Neuron (in vitro differentiated cells): Measurements from ENCODE around the gene MAP1B.

Experiments used
- H2AFZ ChIP-seq: one replicate; pipeline ENCODE4 v1.6.1; 2013; ENCODE audit warnings: low read depth, mild to moderate bottlenecking, inconsistent platforms, low read length, moderate library complexity
- H3K27me3 ChIP-seq: one replicate; pipeline ENCODE4 v1.6.1; 2013; ENCODE audit warnings: low read length; ENCODE audit not compliant: insufficient read depth
- H3K36me3 ChIP-seq: one replicate; pipeline ENCODE4 v1.6.1; 2013; ENCODE audit warnings: low read length; ENCODE audit not compliant: insufficient read depth
- H3K4me1 ChIP-seq: one replicate; pipeline ENCODE4 v1.6.1; 2013; ENCODE audit warnings: low read length; ENCODE audit not compliant: insufficient read depth
- H3K4me3 ChIP-seq: 2 replicates; pipeline ENCODE4 v1.5.1; 2013; ENCODE audit warnings: mild to moderate bottlenecking, low read length, moderate library complexity
- H3K9me3 ChIP-seq: one replicate; pipeline ENCODE4 v1.6.1; 2013; ENCODE audit warnings: low read length

Gene MAP1B

DNA sequence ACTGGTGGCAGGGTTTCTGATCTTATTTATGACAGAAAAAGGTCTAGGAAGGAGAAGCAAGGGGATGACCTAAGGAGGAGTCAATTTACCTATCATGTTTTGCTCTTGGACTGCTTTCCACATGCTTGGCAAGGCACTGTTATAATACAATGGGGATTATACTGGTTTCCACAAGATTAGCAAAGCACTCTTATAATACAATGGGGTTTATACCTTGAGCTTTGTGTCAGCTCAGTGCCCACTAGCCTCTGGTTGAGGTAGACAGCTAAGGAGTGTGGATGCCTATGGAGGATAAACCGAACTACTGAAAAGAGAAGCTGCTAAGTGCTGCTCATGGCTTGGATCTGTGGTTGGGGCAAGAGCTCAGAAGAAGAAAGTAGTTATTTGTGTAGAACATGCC, 144.1 kb downstream of the MAP1B start:
- Histone ChIP-seq H2AFZ (no peak overlapping the region), H3K9me3 (no peaks in the 10 kb centered on the region), H3K36me3 (no peaks in the 10 kb centered on the region), H3K27me3 (no peaks in the 10 kb centered on the region), H3K4me1 (peaks cover 37% of the 10 kb centered on the region), H3K4me3 (no peak overlapping the region)

DNA sequence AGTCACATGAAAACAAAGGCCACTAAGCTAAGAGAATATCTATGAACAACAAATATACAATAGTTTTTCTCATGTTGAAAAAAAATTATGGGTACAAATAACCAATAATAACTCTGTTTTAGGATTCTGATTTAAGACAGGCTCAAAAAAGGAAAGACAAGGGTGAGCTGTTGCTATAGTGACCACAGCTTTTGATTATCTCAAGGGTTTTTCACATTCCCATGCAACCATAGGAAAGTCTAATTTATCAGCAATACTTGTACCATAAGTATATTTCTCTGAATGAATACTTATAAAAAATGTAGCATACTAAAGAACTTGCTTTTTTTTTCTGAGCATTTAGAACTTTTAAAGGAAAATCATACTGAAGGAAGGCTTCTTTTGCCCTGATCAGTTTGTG, 144.7 kb downstream of the MAP1B start:
- Histone ChIP-seq H3K36me3 (no peaks in the 10 kb centered on the region), H3K9me3 (no peaks in the 10 kb centered on the region), H3K4me1 (peaks cover 35% of the 10 kb centered on the region), H3K27me3 (no peaks in the 10 kb centered on the region), H3K4me3 (no peak overlapping the region), H2AFZ (no peak overlapping the region)

DNA sequence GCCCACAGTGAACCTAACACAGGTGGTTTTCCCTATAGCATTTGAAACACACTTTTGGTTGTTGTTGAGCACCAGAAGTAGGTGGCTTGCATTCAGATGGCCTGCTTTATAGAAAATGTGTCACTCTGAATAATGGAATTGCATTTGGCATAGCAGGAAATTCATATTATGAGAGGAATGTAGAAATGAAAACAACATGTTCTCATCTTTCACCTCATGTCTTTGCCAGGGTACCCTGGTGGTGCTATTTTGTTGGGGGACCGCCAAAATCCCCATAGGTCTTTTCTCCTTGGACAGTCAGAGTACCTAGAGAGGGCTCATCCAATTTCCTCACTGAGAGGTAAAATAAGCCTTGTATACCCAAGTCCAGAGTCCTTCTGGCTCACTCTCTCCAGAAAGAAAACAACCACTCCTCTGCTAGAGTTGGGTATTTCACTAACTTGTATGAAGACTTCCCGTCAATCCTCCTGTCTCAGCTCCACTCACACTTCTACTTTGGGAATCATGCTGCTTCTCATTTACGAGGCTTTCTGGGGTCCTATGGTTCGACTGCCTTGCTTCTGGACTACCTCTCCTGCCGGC, 145.4 kb downstream of the MAP1B start:
- no peaks in the 10 kb centered on the region for H3K36me3 ChIP-seq
- H2AFZ ChIP-seq, result no peak overlapping the region
- no peak overlapping the region for H3K4me3 ChIP-seq
- no peaks in the 10 kb centered on the region for H3K27me3 ChIP-seq
- H3K9me3 ChIP-seq, result no peaks in the 10 kb centered on the region
- peaks cover 28% of the 10 kb centered on the region for H3K4me1 ChIP-seq

DNA sequence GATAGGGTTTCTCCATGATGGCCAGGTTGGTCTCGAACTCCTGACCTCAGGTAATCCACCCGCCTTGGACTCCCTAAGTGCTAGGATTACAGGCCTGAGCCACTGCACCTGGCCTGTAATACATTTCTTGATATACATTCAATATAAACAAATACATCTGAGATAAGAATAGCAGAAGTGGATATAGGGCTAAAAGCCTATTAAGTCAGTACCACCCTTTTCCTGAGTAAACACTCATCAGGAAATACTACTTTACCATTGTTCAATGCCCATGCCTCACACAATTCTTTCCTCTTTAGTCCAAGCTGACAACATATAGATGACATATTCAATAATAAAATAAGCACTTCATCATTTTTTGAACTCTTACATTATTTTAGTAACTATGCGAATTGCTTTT, 148.0 kb downstream of the MAP1B start:
- Histone ChIP-seq H3K4me1 (peaks cover 12% of the 10 kb centered on the region), H3K36me3 (no peaks in the 10 kb centered on the region), H3K27me3 (no peaks in the 10 kb centered on the region), H3K4me3 (no peak overlapping the region), H2AFZ (no peak overlapping the region), H3K9me3 (no peaks in the 10 kb centered on the region)

DNA sequence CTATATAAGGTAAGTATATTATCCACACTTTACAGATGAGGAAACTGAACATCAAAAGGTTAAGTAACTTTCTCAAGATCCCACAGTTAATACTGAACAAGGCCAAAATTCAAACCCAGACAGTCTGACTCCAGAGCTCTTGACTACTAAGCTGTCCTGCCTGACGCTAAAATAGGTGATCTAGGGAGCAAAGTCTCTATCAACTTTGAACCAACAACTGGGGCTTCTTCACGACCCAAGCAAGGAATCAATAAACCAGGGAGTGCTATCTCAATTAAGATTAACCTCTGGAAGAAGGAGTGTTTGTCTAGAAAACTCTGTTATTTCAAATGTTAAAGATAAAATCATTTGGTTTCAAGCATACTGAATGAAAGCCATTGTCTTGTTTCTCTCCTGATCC, 148.4 kb downstream of the MAP1B start:
- Histone ChIP-seq H3K9me3 (no peaks in the 10 kb centered on the region), H2AFZ (no peak overlapping the region), H3K36me3 (no peaks in the 10 kb centered on the region), H3K4me3 (no peak overlapping the region), H3K4me1 (peaks cover 12% of the 10 kb centered on the region), H3K27me3 (no peaks in the 10 kb centered on the region)

DNA sequence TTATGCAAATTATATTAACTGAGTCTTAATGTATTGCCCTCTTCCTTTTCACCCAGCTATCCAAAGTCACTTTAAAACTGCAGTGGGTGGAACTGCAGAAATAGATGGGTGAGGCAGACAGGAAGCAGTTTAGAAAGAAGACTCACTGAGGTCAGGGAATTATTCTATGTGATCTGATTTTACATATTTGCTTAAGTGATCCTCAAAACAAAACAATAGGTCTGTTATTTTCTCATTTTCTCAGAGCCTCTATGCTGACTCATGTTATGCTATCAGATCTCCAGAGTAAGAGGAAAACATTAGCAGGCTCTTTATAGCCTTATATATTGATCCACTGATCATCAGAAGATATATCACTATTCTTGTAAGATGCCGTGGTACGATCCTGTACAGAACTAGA, 149.3 kb downstream of the MAP1B start:
- no peaks in the 10 kb centered on the region for H3K9me3 ChIP-seq
- H3K4me1 ChIP-seq, result peaks cover 10% of the 10 kb centered on the region
- H3K36me3 ChIP-seq, result no peaks in the 10 kb centered on the region
- H3K27me3 ChIP-seq, result no peaks in the 10 kb centered on the region
- H2AFZ ChIP-seq, result no peak overlapping the region
- no peak overlapping the region for H3K4me3 ChIP-seq
